Measurements from ENCODE around the gene SRCAP.

Gene SRCAP

DNA sequence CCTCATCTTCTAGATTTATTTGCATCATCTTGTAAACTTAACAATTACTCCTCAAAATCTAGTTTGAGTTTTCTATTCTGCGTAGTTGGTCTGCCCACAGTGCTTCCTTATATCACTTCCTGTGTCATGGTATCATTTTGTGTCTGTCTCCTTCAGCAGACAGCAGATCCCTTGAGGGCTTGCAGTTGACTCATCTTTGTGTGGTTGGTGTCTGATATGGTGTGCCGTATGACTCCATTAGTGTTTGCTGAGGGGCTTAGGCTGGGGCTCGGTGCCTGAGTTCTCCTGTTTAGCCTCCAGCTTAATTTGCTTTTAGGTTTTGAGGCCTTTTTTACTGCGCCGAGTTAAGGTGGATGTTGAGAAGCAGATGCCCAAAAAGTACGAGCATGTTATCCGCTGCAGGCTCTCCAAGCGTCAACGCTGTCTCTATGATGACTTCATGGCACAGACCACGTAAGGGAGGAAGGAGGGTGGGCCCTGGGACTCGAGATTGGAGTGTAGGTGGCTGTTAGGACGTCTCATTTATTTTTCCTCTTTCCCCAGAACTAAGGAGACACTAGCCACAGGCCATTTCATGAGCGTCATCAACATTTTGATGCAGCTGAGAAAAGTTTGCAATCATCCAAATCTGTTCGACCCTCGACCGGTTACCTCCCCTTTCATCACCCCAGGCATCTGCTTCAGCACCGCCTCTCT is 16.9 kb downstream of the SRCAP start:
- no peak overlapping the region for H3K4me3 ChIP-seq (ENCODE audit: low read depth, low read length)
- TF ChIP-seq, protein P1, sequence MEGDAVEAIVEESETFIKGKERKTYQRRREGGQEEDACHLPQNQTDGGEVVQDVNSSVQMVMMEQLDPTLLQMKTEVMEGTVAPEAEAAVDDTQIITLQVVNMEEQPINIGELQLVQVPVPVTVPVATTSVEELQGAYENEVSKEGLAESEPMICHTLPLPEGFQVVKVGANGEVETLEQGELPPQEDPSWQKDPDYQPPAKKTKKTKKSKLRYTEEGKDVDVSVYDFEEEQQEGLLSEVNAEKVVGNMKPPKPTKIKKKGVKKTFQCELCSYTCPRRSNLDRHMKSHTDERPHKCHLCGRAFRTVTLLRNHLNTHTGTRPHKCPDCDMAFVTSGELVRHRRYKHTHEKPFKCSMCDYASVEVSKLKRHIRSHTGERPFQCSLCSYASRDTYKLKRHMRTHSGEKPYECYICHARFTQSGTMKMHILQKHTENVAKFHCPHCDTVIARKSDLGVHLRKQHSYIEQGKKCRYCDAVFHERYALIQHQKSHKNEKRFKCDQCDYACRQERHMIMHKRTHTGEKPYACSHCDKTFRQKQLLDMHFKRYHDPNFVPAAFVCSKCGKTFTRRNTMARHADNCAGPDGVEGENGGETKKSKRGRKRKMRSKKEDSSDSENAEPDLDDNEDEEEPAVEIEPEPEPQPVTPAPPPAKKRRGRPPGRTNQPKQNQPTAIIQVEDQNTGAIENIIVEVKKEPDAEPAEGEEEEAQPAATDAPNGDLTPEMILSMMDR (IDR thresholded peaks at IDR 0.05; ENCODE audit: borderline replicate concordance, insufficient read depth, low read depth, low read length), result no peak

DNA sequence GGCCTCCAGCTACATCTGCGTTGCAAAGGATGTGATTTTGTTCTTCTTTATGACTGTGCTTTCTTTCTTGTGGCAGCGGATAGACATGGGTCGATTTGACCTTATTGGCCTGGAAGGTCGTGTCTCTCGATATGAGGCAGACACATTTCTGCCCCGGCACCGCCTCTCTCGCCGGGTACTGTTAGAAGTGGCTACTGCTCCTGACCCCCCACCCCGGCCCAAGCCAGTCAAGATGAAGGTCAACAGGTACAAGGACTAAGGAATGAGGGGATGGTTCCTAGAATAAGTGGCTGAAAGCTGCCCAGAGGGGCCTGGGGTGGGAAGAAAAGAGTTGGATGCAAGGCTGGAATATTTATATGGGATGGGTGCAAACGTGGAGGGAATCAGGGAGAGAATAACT is 21.1 kb downstream of the SRCAP start:
- H3K4me3 ChIP-seq (ENCODE audit: low read depth, low read length), result no peak overlapping the region

DNA sequence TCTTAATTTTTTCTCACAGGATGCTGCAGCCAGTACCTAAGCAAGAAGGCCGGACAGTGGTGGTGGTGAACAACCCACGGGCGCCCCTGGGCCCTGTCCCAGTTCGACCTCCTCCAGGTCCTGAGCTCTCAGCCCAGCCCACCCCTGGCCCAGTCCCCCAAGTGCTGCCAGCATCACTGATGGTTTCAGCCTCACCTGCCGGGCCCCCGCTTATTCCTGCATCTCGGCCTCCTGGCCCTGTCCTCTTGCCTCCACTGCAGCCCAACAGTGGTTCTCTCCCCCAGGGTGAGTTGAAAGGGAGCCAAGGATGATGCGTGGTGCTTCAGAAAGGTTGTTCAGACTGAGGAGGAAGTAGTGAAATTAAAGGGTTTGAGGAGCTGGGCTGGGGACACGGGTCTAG is 21.7 kb downstream of the SRCAP start:
- TF ChIP-seq, protein P1 (IDR thresholded peaks at IDR 0.05; ENCODE audit: borderline replicate concordance, insufficient read depth, low read depth, low read length), result no peak

More for the DNA sequence above, 21.1 kb downstream of the SRCAP start:
- TF ChIP-seq, protein P1 (IDR thresholded peaks at IDR 0.05; ENCODE audit: borderline replicate concordance, insufficient read depth, low read depth, low read length), result no peak

DNA sequence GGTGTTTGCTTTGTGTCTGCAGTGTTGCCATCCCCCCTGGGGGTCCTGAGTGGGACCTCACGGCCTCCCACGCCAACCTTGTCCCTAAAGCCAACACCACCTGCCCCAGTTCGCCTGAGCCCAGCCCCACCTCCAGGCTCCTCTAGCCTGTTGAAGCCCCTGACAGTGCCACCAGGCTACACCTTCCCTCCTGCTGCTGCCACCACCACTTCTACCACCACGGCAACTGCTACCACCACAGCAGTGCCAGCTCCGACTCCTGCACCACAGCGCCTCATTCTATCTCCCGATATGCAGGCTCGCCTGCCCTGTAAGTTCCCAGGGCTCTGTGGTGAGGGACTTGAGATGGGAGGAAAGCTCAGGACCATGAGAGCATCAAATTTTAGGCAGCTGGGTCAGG is 22.2 kb downstream of the SRCAP start:
- H3K4me3 ChIP-seq (ENCODE audit: low read depth, low read length), result no peak overlapping the region
- TF ChIP-seq, protein P1 (IDR thresholded peaks at IDR 0.05; ENCODE audit: borderline replicate concordance, insufficient read depth, low read depth, low read length), result no peak

More for the DNA sequence above, 21.7 kb downstream of the SRCAP start:
- H3K4me3 ChIP-seq (ENCODE audit: low read depth, low read length), result no peak overlapping the region

DNA sequence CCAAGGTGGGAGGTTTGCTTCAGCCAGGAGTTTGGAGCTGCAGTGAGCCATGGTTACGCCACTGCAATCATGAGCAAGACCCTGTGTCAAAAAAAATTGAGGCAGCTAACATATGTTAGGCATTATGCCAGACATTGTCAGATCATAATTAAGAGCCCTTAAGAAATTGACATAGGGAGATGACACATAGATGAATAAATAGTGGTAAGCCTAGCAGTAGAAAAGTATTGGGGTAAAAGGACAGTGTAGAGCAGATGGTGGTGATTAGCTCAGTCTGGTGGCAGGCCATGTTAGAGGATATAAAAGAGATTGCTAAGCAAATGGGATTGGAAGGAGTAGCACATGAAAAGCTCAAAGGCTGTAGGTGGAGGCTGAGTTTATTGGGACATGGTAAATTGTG is 22.6 kb downstream of the SRCAP start:
- H3K4me3 ChIP-seq (ENCODE audit: low read depth, low read length), result no peak overlapping the region

DNA sequence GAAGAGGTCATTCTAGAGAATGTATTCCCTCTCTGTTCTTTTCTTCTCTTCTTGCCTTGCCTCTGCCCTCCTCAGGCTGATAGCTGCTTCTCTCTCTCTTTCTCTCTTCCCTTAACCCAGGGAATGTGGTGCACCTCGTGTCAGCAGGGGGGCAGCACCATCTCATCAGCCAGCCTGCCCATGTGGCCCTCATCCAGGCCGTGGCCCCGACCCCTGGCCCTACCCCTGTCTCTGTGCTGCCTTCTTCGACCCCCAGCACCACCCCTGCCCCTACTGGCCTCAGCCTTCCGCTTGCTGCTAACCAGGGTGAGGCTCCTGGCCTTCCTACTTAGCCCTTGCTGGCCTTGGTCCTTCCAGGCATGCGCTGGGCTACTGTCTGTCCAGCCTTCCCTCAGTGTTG is 23.5 kb downstream of the SRCAP start:
- H3K4me3 ChIP-seq (ENCODE audit: low read depth, low read length), result no peak overlapping the region
- TF ChIP-seq, protein P1 (IDR thresholded peaks at IDR 0.05; ENCODE audit: borderline replicate concordance, insufficient read depth, low read depth, low read length), result no peak

More for the DNA sequence above, 22.6 kb downstream of the SRCAP start:
- TF ChIP-seq, protein P1 (IDR thresholded peaks at IDR 0.05; ENCODE audit: borderline replicate concordance, insufficient read depth, low read depth, low read length), result no peak

DNA sequence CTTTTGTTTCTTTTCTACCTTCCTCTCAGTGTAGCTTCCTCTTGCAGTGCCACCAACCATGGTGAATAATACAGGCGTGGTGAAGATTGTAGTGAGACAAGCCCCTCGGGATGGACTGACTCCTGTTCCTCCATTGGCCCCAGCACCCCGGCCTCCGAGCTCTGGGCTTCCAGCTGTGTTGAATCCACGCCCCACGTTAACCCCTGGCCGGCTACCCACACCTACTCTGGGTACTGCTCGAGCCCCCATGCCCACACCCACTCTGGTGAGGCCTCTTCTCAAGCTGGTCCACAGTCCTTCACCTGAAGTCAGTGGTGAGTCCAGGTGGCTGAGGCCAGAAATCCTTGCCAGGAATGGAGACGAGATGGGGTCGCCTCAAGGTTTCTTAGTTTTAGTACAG is 23.9 kb downstream of the SRCAP start:
- no peak overlapping the region for H3K4me3 ChIP-seq (ENCODE audit: low read depth, low read length)
- TF ChIP-seq, protein P1 (IDR thresholded peaks at IDR 0.05; ENCODE audit: borderline replicate concordance, insufficient read depth, low read depth, low read length), result no peak
